Heart left ventricle (tissue), 16 donors: ENCODE data around the gene BRICD5. TPM values are rescaled to one million over a fixed set of nuclear protein-coding genes. Genes with fewer than 3 reads are reported as not detected.

Experiments used
- ATAC-seq, 4 donors: fragments of 200-7000 bp; cut with Tn5 transposase; one replicate each; pipeline ENCODE4 v1.9.1; 2020 to 2022; ENCODE audit warnings: moderate library complexity in 4 of 4, mild to moderate bottlenecking in 3 of 4, moderate number of reproducible peaks in 1 of 4
- DNase-seq, 5 donors: peaks; one replicate each; pipeline ENCODE4 v3.0.0-alpha.2; 2020
- H3K27ac ChIP-seq, 12 donors: fragments of 200-600 bp; sonication (generic) in 4 of 12; one replicate each; pipeline versions ENCODE4 v1.5.0 to v1.8.0; 2016 to 2022; ENCODE audit warnings: mild to moderate bottlenecking in 2 of 12
- H3K27me3 ChIP-seq, 9 donors: fragments of 200-600 bp; sonication (generic) in 2 of 9; one replicate each; pipeline versions ENCODE4 v1.5.1 to v1.8.0; 2016 to 2022; ENCODE audit warnings: mild to moderate bottlenecking in 3 of 9
- H3K36me3 ChIP-seq, 9 donors: fragments of 200-600 bp; sonication (generic) in 2 of 9; one replicate each; pipeline versions ENCODE4 v1.5.0 to v1.8.0; 2018 to 2022; ENCODE audit warnings: mild to moderate bottlenecking in 2 of 9
- H3K4me1 ChIP-seq, 12 donors: fragments of 200-600 bp; sonication (generic) in 4 of 12; one replicate each; pipeline versions ENCODE4 v1.5.0 to v1.8.0; 2016 to 2022; ENCODE audit warnings: mild to moderate bottlenecking in 3 of 12
- H3K4me3 ChIP-seq, 12 donors: fragments of 200-600 bp; sonication (generic) in 4 of 12; one replicate each; pipeline versions ENCODE4 v1.5.0 to v1.8.0; 2017 to 2022; ENCODE audit warnings: mild to moderate bottlenecking in 9 of 12, moderate library complexity in 4 of 12
- H3K9me3 ChIP-seq, 12 donors: fragments of 200-600 bp; sonication (generic) in 4 of 12; one replicate each; pipeline versions ENCODE4 v1.5.0 to v1.8.0; 2016 to 2022; ENCODE audit warnings: mild to moderate bottlenecking in 1 of 12
- POLR2A ChIP-seq, 2 donors: fragments of 450-650 bp; IDR thresholded peaks; one replicate each; pipeline ENCODE4 v1.6.1; 2017; ENCODE audit warnings: antibody characterized with exemption in 2 of 2, mild to moderate bottlenecking in 2 of 2, moderate library complexity in 2 of 2
- WGBS, 4 donors: extraction: QIAGEN DNeasy Blood & Tissue Kit in 2 of 4; methylation state at CpG; one replicate each; pipeline versions ENCODE4 v1.1.5 to v1.1.7; 2013 to 2018; 5-methylcytosine and 5-hydroxymethylcytosine counted together
- intact Hi-C, 10 donors: fragments of 100-400 bp; cut with DNase I; formaldehyde crosslinking; loops; one replicate each; pipeline versions ENCODE4 v1.11.1 to v1.14.2; 2022
- polyA plus RNA-seq, 2 donors: library from polyadenylated mRNA; stranded (reverse); fragments of 200-250 nt; gene quantifications; one replicate each; pipeline ENCODE4 v1.2.3, GENCODE V29; 2013
- total RNA-seq, 9 donors: library from RNA; depleted of rRNA in 2 of 9; stranded (reverse); fragments of >200 nt in 2 of 9; fragmentation: NEBNext Ultra II Directional in 3 of 9; extraction: Animal tissue kit (Norgen Biotek cat#: 25700) in 3 of 9; gene quantifications; one replicate each; pipeline versions ENCODE4 v1.1.0 to v1.2.4, GENCODE V29; 2016 to 2023
- TF ChIP-seq, protein P1 (sequence below), 12 donors: fragments of 200-600 bp; sonication (generic) in 4 of 12; IDR thresholded peaks; one replicate each; pipeline versions ENCODE4 v1.5.0 to v1.8.0; 2018 to 2022; ENCODE audit warnings: antibody characterized with exemption in 12 of 12, mild to moderate bottlenecking in 5 of 12
- donor health status: ischemic (EF 13 %, LVEDD 7.1; RV severe dilation, severe dysfunction).
- donor health status: healthy with polysubstance abuse.
- donor health status: DM: no; HTN: yes; CAD: no.
- donor health status: DM: no; HTN: no; CAD: no.
- donor health status: ischemic (EF 25% LVEDD 6.9; RV normal size, moderate dysfunction).
- donor health status: ischemic (EF 25% LVEDD 5.7; RV mildly dilated, moderate dysfunction).
- donor health status: healthy.
- donor health status: DM: yes; HTN: yes; CAD: no.
- donor health status: ischemic (EF 35%, LVEDD 5.7; RV mildly dilated, moderate dysfunction).
- donor health status: nonischemic (EF 11% LVEDD 7.7; RV severe dilation, severe dysfunction).
- donor health status: DM: yes; HTN: yes; CAD: no.
- donor health status: PGD.
- donor health status: ischemic (EF 29% LVEDD 5.4; RV normal size, mild dysfunction).
- donor health status: nonischemic (EF 23%, LVEDD 6.1; RV moderate dilation, normal function).

The BRICD5 gene
- total and polyA plus RNA-seq, 11 donors, result 1.7 to 11.7 (median 5.5) TPM

DNA sequence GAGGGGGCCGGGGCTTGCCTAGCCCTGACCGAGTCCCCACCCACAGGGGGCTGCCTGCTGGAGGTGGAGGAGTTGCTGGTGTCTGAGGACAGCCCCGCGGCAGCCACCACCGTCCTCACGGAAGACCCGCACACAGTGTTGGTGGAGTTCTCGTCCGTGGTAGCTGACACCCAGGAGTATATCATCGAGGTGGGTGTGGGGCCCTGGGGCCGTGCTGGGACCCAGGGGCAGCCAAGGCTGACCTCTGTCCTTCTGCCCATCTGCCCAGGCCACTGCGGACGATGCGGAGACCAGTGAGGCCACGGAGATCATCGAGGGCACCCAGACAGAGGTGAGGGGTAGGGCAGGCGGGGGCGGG, 24.1 kb upstream of the BRICD5 start:
- no peaks in the 10 kb centered on the region for H3K9me3 ChIP-seq
- ATAC-seq (no peak), DNase-seq (no peak)
- intact Hi-C loops, result no loop called here
- H3K4me3 ChIP-seq, result no peak overlapping the region
- TF ChIP-seq POLR2A (IDR thresholded peaks at IDR 0.05), result no peak
- TF ChIP-seq, protein P1, sequence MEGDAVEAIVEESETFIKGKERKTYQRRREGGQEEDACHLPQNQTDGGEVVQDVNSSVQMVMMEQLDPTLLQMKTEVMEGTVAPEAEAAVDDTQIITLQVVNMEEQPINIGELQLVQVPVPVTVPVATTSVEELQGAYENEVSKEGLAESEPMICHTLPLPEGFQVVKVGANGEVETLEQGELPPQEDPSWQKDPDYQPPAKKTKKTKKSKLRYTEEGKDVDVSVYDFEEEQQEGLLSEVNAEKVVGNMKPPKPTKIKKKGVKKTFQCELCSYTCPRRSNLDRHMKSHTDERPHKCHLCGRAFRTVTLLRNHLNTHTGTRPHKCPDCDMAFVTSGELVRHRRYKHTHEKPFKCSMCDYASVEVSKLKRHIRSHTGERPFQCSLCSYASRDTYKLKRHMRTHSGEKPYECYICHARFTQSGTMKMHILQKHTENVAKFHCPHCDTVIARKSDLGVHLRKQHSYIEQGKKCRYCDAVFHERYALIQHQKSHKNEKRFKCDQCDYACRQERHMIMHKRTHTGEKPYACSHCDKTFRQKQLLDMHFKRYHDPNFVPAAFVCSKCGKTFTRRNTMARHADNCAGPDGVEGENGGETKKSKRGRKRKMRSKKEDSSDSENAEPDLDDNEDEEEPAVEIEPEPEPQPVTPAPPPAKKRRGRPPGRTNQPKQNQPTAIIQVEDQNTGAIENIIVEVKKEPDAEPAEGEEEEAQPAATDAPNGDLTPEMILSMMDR (IDR thresholded peaks at IDR 0.05), result no peak
- H3K27ac ChIP-seq, result no peak overlapping the region
- H3K27me3 ChIP-seq, result peaks cover 0 to 24% (median 6%) of the 10 kb centered on the region in 9 donors
- peaks cover 0 to 31% (median 23%) of the 10 kb centered on the region in 12 donors for H3K4me1 ChIP-seq
- 94 to 98% (median 96%) methylated on average over 7 to 18 of the region's 18 CpGs for WGBS, 4 donors
- H3K36me3 ChIP-seq, result peaks cover 4 to 69% (median 59%) of the 10 kb centered on the region in 9 donors

DNA sequence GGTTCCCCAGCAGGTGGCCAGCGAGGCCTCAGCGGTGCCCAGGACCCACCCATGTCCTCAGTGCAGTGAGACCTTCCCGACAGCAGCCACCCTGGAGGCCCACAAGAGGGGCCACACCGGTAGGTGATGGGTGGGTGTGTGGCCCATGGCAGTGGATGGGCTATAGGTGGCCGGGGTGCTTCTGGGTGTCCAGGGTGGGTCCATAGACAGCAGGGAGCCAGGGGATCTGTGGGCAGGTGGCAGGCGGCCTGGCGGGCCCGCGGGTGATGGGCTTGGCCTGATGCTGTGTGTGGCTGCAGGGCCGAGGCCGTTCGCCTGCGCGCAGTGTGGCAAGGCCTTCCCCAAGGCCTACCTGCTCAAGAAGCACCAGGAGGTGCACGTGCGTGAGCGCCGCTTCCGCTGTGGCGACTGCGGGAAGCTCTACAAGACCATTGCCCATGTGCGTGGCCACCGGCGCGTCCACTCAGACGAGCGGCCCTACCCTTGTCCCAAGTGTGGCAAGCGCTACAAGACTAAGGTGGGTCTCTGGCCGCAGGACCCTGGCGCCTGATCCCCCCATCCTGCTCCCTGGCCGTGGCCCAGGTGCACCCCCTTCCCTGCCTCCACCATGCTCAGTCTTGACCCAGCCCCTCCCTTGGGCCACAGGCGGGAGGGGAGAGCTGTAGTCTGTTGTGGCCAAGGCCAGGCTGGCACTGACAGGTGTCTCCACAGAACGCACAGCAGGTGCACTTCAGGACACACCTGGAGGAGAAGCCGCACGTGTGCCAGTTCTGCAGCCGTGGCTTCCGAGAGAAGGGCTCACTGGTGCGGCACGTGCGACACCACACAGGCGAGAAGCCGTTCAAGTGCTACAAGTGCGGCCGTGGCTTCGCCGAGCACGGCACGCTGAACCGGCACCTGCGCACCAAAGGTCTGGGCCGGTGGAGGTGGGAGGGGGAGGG, 23.5 kb upstream of the BRICD5 start:
- Histone ChIP-seq H3K4me1 (peaks cover 0 to 31% (median 23%) of the 10 kb centered on the region in 12 donors), H3K27me3 (peaks cover 0 to 24% (median 6%) of the 10 kb centered on the region in 9 donors), H3K4me3 (no peak overlapping the region), H3K27ac (no peak overlapping the region), H3K9me3 (no peaks in the 10 kb centered on the region), H3K36me3 (peaks cover 7 to 69% (median 61%) of the 10 kb centered on the region in 9 donors)
- DNase-seq, result no peak
- no peak for ATAC-seq
- 93 to 97% (median 95%) methylated on average over 21 to 51 of the region's 51 CpGs for WGBS, 4 donors
- intact Hi-C loops, result no loop called here
- TF ChIP-seq POLR2A (IDR thresholded peaks at IDR 0.05), result no peak
- TF ChIP-seq, protein P1 (IDR thresholded peaks at IDR 0.05), result no peak

- Histone ChIP-seq H3K36me3 (peaks cover 7 to 79% (median 70%) of the 10 kb centered on the region in 9 donors), H3K27me3 (peaks cover 0 to 24% (median 6%) of the 10 kb centered on the region in 9 donors), H3K4me1 (peaks cover 0 to 25% (median 21%) of the 10 kb centered on the region in 12 donors), H3K27ac (no peak overlapping the region), H3K4me3 (no peak overlapping the region), H3K9me3 (no peaks in the 10 kb centered on the region)
- ATAC-seq, result no peak
- peak in 1 of 5 donors; percentile 22 for DNase-seq
- WGBS, 4 donors, result 94 to 95% (median 94%) methylated on average over 11 to 28 of the region's 28 CpGs
- intact Hi-C loops, result no loop called here
- TF ChIP-seq, protein P1 (IDR thresholded peaks at IDR 0.05), result no peak
- TF ChIP-seq POLR2A (IDR thresholded peaks at IDR 0.05), result no peak
These were observed 22.5 kb upstream of the BRICD5 start for GRCh38 chr16:2233046-2233775.
